ENCODE measurements around the gene ZNF830. TPM values are rescaled to one million over a fixed set of nuclear protein-coding genes. Genes with fewer than 3 reads are reported as not detected.

Gene ZNF830
- total RNA-seq, 2 experiments from 2014 or later, result 24.4 to 25.0 TPM

Other genes with a start within 250 kb of the ZNF830 start
- 1 to 10 TPM; 1.7 to 2.0 TPM for gene CCT6B, start 80 bp upstream of the ZNF830 start, total RNA-seq
- 10 to 100 TPM; 42.8 to 46.1 TPM for gene LIG3, start 19.0 kb downstream of the ZNF830 start, total RNA-seq
- gene RFFL, start 102.2 kb downstream of the ZNF830 start, total RNA-seq, result 10 to 100 TPM; 36.0 to 40.1 TPM
- 10 to 100 TPM; 26.7 to 41.6 TPM for gene RAD51D, start 158.3 kb downstream of the ZNF830 start, total RNA-seq
- gene FNDC8, start 160.1 kb downstream of the ZNF830 start, total RNA-seq, result not detected
- 10 to 100 TPM; 15.7 to 19.7 TPM for gene NLE1, start 180.8 kb downstream of the ZNF830 start, total RNA-seq
- under 1 TPM; 0.10 TPM for gene UNC45B, start 186.3 kb downstream of the ZNF830 start, total RNA-seq
- not detected for gene SLC35G3, start 232.9 kb downstream of the ZNF830 start, total RNA-seq

Data from activated CD4-positive, alpha-beta T cell treated with anti-CD3 and anti-CD28 coated beads, Interleukin-2, amount 10 ng/mL, durations not matched to agents 7 days and 5 days (primary cell).